Mesothelial cell of epicardium (in vitro differentiated cells): ENCODE measurements around the gene NID2. TPM values are rescaled to one million over a fixed set of nuclear protein-coding genes. Genes with fewer than 3 reads are reported as not detected.

ENCODE experiments used
- DNase-seq, 2 experiments: peaks; one replicate each; pipeline ENCODE4 v3.0.0; 2021; ENCODE audit warnings: low spot score in 2 of 2; ENCODE audit not compliant: unreplicated experiment in 2 of 2
- H3K27ac Mint-ChIP-seq: 2 replicates; pipeline ENCODE4 v1.8.0; 2021; ENCODE audit warnings: mixed read lengths
- H3K27me3 Mint-ChIP-seq: 2 replicates; pipeline ENCODE4 v1.8.0; 2021; ENCODE audit warnings: low read depth, mixed read lengths
- H3K36me3 Mint-ChIP-seq: 2 replicates; pipeline ENCODE4 v1.8.0; 2021; ENCODE audit warnings: mixed read lengths
- H3K4me1 Mint-ChIP-seq: 2 replicates; pipeline ENCODE4 v1.8.0; 2021; ENCODE audit warnings: mixed read lengths
- H3K4me3 Mint-ChIP-seq: 2 replicates; pipeline ENCODE4 v1.8.0; 2021; ENCODE audit warnings: mild to moderate bottlenecking, moderate library complexity, mixed read lengths
- H3K9me3 Mint-ChIP-seq: 2 replicates; pipeline ENCODE4 v1.8.0; 2021; ENCODE audit warnings: mixed read lengths
- CTCF ChIP-seq: fragments of 200-600 bp; sonication (generic); IDR thresholded peaks from one replicate; pipeline ENCODE4 v1.5.0; 2021; ENCODE audit warnings: antibody characterized with exemption; ENCODE audit not compliant: unreplicated experiment
- total RNA-seq: library from RNA; stranded (reverse); gene quantifications from 3 replicates; pipeline ENCODE4 v1.2.1, GENCODE V29; 2021

The NID2 gene
- total RNA-seq, 1 donor from 2014 or later, result 120 TPM

GRCh38 chr14:52073251-52073650 lies 4.4 kb upstream of the NID2 start:
- no peaks in the 10 kb centered on the region for H3K9me3 Mint-ChIP-seq
- no peak overlapping the region for H3K4me3 Mint-ChIP-seq
- no peak for TF ChIP-seq CTCF
- no peak overlapping the region for H3K27ac Mint-ChIP-seq
- H3K4me1 Mint-ChIP-seq, result peaks cover 15% of the 10 kb centered on the region
- no peak for DNase-seq
- H3K36me3 Mint-ChIP-seq, result no peaks in the 10 kb centered on the region
- H3K27me3 Mint-ChIP-seq, result peaks cover 45% of the 10 kb centered on the region

GRCh38 chr14:52072266-52072780 lies 3.5 kb upstream of the NID2 start:
- no peak overlapping the region for H3K4me3 Mint-ChIP-seq

GRCh38 chr14:52071675-52072074 lies 2.8 kb upstream of the NID2 start:
- Mint-ChIP-seq H3K27ac (no peak overlapping the region), H3K9me3 (no peaks in the 10 kb centered on the region), H3K36me3 (no peaks in the 10 kb centered on the region), H3K4me1 (peaks cover 23% of the 10 kb centered on the region), H3K4me3 (no peak overlapping the region), H3K27me3 (peaks cover 61% of the 10 kb centered on the region)
- no peak for TF ChIP-seq CTCF
- no peak for DNase-seq

More at GRCh38 chr14:52072266-52072780, 3.5 kb upstream of the NID2 start:
- DNase-seq, result no peak
- no peaks in the 10 kb centered on the region for H3K36me3 Mint-ChIP-seq
- no peak overlapping the region for H3K27ac Mint-ChIP-seq
- H3K4me1 Mint-ChIP-seq, result peaks cover 22% of the 10 kb centered on the region
- no peaks in the 10 kb centered on the region for H3K9me3 Mint-ChIP-seq
- no peak for TF ChIP-seq CTCF
- peaks cover 54% of the 10 kb centered on the region for H3K27me3 Mint-ChIP-seq

- peaks cover 23% of the 10 kb centered on the region for H3K4me1 Mint-ChIP-seq
Observed at GRCh38 chr14:52070051-52070431, 1.2 kb upstream of the NID2 start.

GRCh38 chr14:52069307-52070050 lies 620 bp upstream of the NID2 start:
- H3K27me3 Mint-ChIP-seq, result peaks cover 68% of the 10 kb centered on the region
- DNase-seq, result peak; percentile 23 to 44
- peak overlapping the region; percentile 79 for H3K4me3 Mint-ChIP-seq
- H3K27ac Mint-ChIP-seq, result peak overlapping the region; percentile 72
- no peaks in the 10 kb centered on the region for H3K9me3 Mint-ChIP-seq
- TF ChIP-seq CTCF, result no peak
- H3K4me1 Mint-ChIP-seq, result peaks cover 28% of the 10 kb centered on the region
- H3K36me3 Mint-ChIP-seq, result no peaks in the 10 kb centered on the region

More at GRCh38 chr14:52070051-52070431, 1.2 kb upstream of the NID2 start:
- Mint-ChIP-seq H3K27me3 (peaks cover 68% of the 10 kb centered on the region), H3K27ac (peak overlapping the region; percentile 72), H3K4me3 (peak overlapping the region; percentile 79), H3K9me3 (no peaks in the 10 kb centered on the region), H3K36me3 (no peaks in the 10 kb centered on the region)
- TF ChIP-seq CTCF, result no peak
- DNase-seq, result no peak
